Transverse colon (tissue), 4 donors: ENCODE data around the gene CHPF. TPM values are rescaled to one million over a fixed set of nuclear protein-coding genes. Genes with fewer than 3 reads are reported as not detected.
A peak's percentile ranks its signal among the peaks of the same experiment; 100 is the strongest.

Experiments
- DNase-seq: peaks from one replicate; pipeline ENCODE4 v3.0.0-alpha.2; 2019
- H3K27ac ChIP-seq, 4 donors: fragments of 200-600 bp; sonication (generic); 2 replicates each; pipeline ENCODE4 v1.5.1; 2016 to 2018; ENCODE audit warnings: inconsistent platforms in 4 of 4
- H3K27me3 ChIP-seq: fragments of 200-600 bp; sonication (generic); 2 replicates; pipeline ENCODE4 v1.5.1; 2017; ENCODE audit warnings: inconsistent platforms
- H3K36me3 ChIP-seq, 4 donors: fragments of 200-600 bp; sonication (generic); 2 replicates each; pipeline ENCODE4 v1.5.1; 2017 to 2019; ENCODE audit warnings: inconsistent platforms in 4 of 4
- H3K4me1 ChIP-seq, 4 donors: fragments of 200-600 bp; sonication (generic); 2 replicates each; pipeline ENCODE4 v1.5.1; 2017 to 2020; ENCODE audit warnings: inconsistent platforms in 4 of 4
- H3K4me3 ChIP-seq, 4 donors: fragments of 200-600 bp; sonication (generic); 1 replicate in 1 of 4; 2 replicates in 3 of 4; pipeline versions ENCODE4 v1.5.1 to v1.6.1; 2017 to 2019; ENCODE audit warnings: inconsistent platforms in 4 of 4
- H3K9me3 ChIP-seq, 2 donors: fragments of 200-600 bp; sonication (generic); 2 replicates each; pipeline ENCODE4 v1.5.1; 2017 to 2019; ENCODE audit warnings: inconsistent platforms in 2 of 2
- EP300 ChIP-seq: sonication (generic); formaldehyde crosslinking; IDR thresholded peaks from one replicate; pipeline ENCODE4 v1.6.1; 2017; ENCODE audit warnings: antibody characterized with exemption, low read depth
- POLR2A ChIP-seq: fragments of 450-650 bp; IDR thresholded peaks from one replicate; pipeline ENCODE4 v1.6.1; 2016; ENCODE audit warnings: antibody characterized with exemption, mild to moderate bottlenecking, moderate library complexity
- POLR2AphosphoS5 ChIP-seq, 3 donors: sonication (generic); formaldehyde crosslinking; IDR thresholded peaks; one replicate each; pipeline ENCODE4 v1.6.1; 2016; ENCODE audit warnings: antibody characterized with exemption in 3 of 3
- WGBS, 2 donors: methylation state at CpG; one replicate each; pipeline ENCODE4 v1.1.5; 2018; ENCODE audit warnings: low coverage in 1 of 2; 5-methylcytosine and 5-hydroxymethylcytosine counted together
- in situ Hi-C, 4 donors: fragments of 200-750 bp; cut with MboI; loops; one replicate each; pipeline versions ENCODE4 v1.15.0 to v1.15.1; 2017; ENCODE audit warnings: low sequenced_read_pairs in 3 of 4, low pct_ligation_motif_present in 1 of 4, low pct_unique_long_range_greater_than_20kb in 1 of 4
- intact Hi-C: fragments of 100-400 bp; cut with DNase I; formaldehyde crosslinking; loops from one replicate; pipeline ENCODE4 v1.15.1; 2023; ENCODE audit warnings: low total_unique reads
- total RNA-seq, 4 donors: library from RNA; depleted of rRNA; stranded (reverse); fragments of >200 nt; gene quantifications; one replicate each; pipeline ENCODE4 v1.1.0, GENCODE V29; 2016
- TF ChIP-seq, protein P1 (sequence below), 5 experiments: fragments of 200-600 bp in 3 of 5; fragments of 450-650 bp in 2 of 5; sonication (generic) in 3 of 5; IDR thresholded peaks; 1 replicate in 2 of 5; 2 replicates in 3 of 5; pipeline ENCODE4 v1.5.1; 2016 to 2017; ENCODE audit warnings: antibody characterized with exemption in 5 of 5, inconsistent platforms in 3 of 5, mild to moderate bottlenecking in 2 of 5, moderate library complexity in 1 of 5

The CHPF gene
- total RNA-seq, 4 donors from 2014 or later: 21.1 to 58.2 (median 52.1) TPM

GRCh38 chr2:219501849-219502248 is 41.8 kb downstream of the CHPF start:
- Histone ChIP-seq H3K27ac (no peak overlapping the region), H3K4me3 (no peak overlapping the region), H3K36me3 (peaks cover 0 to 12% (median 3%) of the 10 kb centered on the region in 4 donors), H3K4me1 (peaks cover 3 to 21% (median 19%) of the 10 kb centered on the region in 4 donors), H3K9me3 (no peaks in the 10 kb centered on the region), H3K27me3 (peaks cover 6% of the 10 kb centered on the region)
- TF ChIP-seq, protein P1, sequence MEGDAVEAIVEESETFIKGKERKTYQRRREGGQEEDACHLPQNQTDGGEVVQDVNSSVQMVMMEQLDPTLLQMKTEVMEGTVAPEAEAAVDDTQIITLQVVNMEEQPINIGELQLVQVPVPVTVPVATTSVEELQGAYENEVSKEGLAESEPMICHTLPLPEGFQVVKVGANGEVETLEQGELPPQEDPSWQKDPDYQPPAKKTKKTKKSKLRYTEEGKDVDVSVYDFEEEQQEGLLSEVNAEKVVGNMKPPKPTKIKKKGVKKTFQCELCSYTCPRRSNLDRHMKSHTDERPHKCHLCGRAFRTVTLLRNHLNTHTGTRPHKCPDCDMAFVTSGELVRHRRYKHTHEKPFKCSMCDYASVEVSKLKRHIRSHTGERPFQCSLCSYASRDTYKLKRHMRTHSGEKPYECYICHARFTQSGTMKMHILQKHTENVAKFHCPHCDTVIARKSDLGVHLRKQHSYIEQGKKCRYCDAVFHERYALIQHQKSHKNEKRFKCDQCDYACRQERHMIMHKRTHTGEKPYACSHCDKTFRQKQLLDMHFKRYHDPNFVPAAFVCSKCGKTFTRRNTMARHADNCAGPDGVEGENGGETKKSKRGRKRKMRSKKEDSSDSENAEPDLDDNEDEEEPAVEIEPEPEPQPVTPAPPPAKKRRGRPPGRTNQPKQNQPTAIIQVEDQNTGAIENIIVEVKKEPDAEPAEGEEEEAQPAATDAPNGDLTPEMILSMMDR (IDR thresholded peaks at IDR 0.05): no peak
- TF ChIP-seq POLR2AphosphoS5 (IDR thresholded peaks at IDR 0.05): no peak
- no peak for TF ChIP-seq POLR2A
- TF ChIP-seq EP300: no peak
- 93 to 100% methylated on average over 3 to 14 of the region's 14 CpGs for WGBS, 2 donors
- no peak for DNase-seq
- in situ Hi-C loops (no loop called here), intact Hi-C loops (no loop called here)

DNA sequence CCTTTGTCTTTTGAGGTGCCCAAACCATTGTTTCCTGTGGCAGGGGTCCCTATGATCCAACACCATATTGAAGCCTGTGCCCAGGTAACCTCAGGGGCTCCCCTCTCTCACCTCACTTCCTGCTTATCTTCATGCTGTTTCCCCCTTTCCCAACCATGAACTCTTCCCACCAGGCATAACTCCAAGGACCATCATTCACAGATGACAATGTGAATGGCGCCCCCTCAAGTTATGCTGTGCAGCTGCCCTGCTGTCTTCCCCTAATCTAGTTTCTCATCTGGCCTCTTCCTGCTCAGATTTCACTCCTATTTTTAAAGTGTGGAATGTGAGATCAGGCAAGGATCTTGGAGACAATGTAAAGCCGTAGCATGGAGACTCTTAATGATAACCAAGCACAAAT is 43.5 kb downstream of the CHPF start:
- H3K36me3 ChIP-seq: peaks cover 0 to 8% (median 3%) of the 10 kb centered on the region in 4 donors
- 94 to 100% methylated on average over 1 to 2 of the region's 2 CpGs for WGBS, 2 donors
- intact Hi-C loops: no loop called here
- H3K9me3 ChIP-seq: no peaks in the 10 kb centered on the region
- peaks cover 23% of the 10 kb centered on the region for H3K27me3 ChIP-seq
- in situ Hi-C loops: no loop called here
- TF ChIP-seq POLR2AphosphoS5 (IDR thresholded peaks at IDR 0.05) (no peak), EP300 (no peak), POLR2A (no peak)
- TF ChIP-seq, protein P1 (IDR thresholded peaks at IDR 0.05): no peak
- H3K4me1 ChIP-seq: peaks cover 12 to 35% (median 26%) of the 10 kb centered on the region in 4 donors
- H3K4me3 ChIP-seq: no peak overlapping the region
- no peak for DNase-seq
- no peak overlapping the region for H3K27ac ChIP-seq

- WGBS, 2 donors: 40 to 71% methylated on average over 1 of the region's 1 CpG
- Histone ChIP-seq H3K4me3 (peak overlapping the region in 3 of 4 donors; percentile 57 to 84 (median 77)), H3K36me3 (peaks cover 0 to 8% (median 2%) of the 10 kb centered on the region in 4 donors), H3K27ac (no peak overlapping the region), H3K9me3 (no peaks in the 10 kb centered on the region), H3K27me3 (peaks cover 29% of the 10 kb centered on the region), H3K4me1 (peaks cover 12 to 36% (median 26%) of the 10 kb centered on the region in 4 donors)
- intact Hi-C loops (no loop called here), in situ Hi-C loops (no loop called here)
- no peak for DNase-seq
- TF ChIP-seq POLR2A: no peak
- TF ChIP-seq POLR2AphosphoS5 (IDR thresholded peaks at IDR 0.05): no peak
- TF ChIP-seq, protein P1 (IDR thresholded peaks at IDR 0.05): no peak
- no peak for TF ChIP-seq EP300
These were observed 44.1 kb downstream of the CHPF start for GRCh38 chr2:219499555-219499954.

DNA sequence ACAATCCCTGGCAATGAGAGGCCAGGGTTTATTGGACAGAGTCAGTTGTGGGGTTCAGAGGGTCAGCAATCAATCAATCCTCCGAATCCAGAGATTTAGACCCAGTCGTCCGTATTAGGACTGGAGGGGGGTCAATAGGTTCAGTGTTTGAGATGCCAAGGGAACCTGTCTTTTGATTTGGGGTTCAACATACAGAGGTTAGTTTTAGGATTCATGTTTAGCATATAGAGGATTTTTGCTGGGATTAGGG is 44.6 kb downstream of the CHPF start:
- Histone ChIP-seq H3K4me3 (peak overlapping the region; percentile 57 to 88 (median 80)), H3K27me3 (peaks cover 35% of the 10 kb centered on the region), H3K9me3 (no peaks in the 10 kb centered on the region), H3K27ac (peak overlapping the region; percentile 87 to 99 (median 95)), H3K36me3 (peaks cover 0 to 3% (median 0%) of the 10 kb centered on the region in 4 donors), H3K4me1 (peaks cover 12 to 36% (median 26%) of the 10 kb centered on the region in 4 donors)
- in situ Hi-C loops (no loop called here), intact Hi-C loops (no loop called here)
- TF ChIP-seq, protein P1 (IDR thresholded peaks at IDR 0.05): no peak
- TF ChIP-seq POLR2A: no peak
- no peak for TF ChIP-seq POLR2AphosphoS5 (IDR thresholded peaks at IDR 0.05)
- no peak for TF ChIP-seq EP300
- WGBS, 2 donors: 0% methylated on average over 3 of the region's 3 CpGs; no CpG with 5 or more reads in 1 of the 2 donors
- no peak for DNase-seq
